Muscle of arm (tissue), 12 donors: Measurements from ENCODE around the gene CDH23. TPM values are rescaled to one million over a fixed set of nuclear protein-coding genes. Genes with fewer than 3 reads are reported as not detected.

ENCODE experiments used
- DNase-seq: peaks from one replicate; pipeline ENCODE4 v3.0.0-alpha.2; 2013
- polyA plus RNA-seq, 12 donors: library from polyadenylated mRNA; unstranded; fragments of 120-200 nt; gene quantifications; one replicate each; pipeline ENCODE4 v1.2.1, GENCODE V29; 2013; ENCODE audit not compliant: insufficient read length in 12 of 12

Gene CDH23
- polyA plus RNA-seq, 12 donors: 2.9 to 7.4 (median 4.3) TPM; not detected in 1

DNA sequence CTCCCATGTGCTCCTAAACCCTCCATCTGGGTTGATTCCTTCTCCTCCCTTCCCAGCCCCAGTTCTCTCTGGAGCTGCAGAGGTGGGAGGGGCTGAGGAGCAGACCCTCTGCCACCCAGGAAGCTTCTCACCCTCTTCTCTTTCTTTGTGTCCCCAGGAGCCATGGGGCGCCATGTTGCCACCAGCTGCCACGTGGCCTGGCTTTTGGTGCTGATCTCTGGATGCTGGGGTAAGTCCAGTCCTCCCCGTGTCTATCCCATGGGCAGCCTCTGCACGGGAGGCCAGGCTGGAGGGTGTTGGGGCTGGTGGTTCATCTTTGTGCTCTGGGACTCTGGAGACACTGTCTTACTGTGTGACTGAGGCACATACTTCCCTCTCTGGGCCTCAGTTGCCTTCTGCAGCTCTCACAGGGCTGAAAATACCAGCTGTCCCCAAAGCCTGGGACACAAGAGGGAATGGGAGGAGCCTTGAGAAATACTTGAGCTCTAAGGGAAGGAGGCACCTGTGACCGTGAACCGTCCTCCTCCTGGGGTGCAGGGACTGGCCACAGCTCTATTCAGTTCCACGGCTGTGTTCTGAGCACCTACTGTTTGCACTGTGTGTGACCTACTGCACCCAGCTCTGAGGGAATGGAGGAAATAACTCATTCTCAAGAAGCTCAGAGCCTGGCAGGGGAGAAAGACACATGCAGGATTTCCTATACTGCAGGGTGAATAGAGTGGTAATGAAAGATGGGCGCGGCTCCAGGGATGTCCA is 43.1 kb downstream of the CDH23 start:
- DNase-seq: no peak

DNA sequence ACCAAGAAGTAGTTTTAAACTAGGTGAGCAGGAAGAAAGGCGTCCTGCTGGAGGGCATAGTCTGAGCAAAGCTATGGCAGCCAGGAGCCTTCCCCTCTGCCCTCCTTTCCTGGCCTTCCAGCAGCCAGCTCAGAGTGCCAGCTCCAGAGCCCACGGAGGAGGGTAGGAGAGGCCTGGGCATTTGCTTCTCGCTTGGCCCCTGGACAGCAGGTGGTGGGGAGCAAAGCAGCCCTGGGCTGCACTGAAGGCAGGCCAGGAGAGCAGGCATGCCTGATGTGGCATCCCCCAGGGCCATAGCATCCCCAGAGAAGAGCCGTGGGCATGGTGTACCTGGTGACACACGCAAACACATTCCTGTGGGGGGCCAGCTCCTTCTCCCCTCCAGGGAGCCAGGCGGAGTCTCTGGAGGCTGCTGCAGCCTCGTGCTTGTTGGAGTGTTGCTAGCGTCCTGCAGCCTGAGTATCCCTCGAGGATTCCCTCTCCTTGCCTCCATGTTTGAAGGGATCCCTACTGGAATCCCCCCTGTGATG is 43.9 kb downstream of the CDH23 start:
- no peak for DNase-seq

DNA sequence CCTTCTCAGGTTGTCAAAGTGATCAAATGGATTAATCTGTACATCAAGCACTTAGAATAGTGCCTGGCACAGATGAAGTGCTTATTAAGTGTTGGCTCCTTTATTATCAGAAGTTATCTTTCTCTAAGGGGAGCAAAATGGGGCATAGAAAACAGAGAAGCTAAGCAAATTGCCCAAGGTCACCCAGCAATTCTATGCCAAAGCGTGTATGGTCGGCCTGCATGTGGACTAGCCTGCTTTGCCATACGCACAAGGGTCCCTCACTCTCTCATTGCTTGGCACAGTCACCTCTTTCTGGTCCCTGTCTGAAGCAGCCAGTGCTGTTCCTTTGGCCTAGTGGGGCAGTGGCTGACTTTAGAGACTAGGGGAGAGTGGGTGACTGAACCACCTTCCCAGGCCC is 45.3 kb downstream of the CDH23 start:
- no peak for DNase-seq

DNA sequence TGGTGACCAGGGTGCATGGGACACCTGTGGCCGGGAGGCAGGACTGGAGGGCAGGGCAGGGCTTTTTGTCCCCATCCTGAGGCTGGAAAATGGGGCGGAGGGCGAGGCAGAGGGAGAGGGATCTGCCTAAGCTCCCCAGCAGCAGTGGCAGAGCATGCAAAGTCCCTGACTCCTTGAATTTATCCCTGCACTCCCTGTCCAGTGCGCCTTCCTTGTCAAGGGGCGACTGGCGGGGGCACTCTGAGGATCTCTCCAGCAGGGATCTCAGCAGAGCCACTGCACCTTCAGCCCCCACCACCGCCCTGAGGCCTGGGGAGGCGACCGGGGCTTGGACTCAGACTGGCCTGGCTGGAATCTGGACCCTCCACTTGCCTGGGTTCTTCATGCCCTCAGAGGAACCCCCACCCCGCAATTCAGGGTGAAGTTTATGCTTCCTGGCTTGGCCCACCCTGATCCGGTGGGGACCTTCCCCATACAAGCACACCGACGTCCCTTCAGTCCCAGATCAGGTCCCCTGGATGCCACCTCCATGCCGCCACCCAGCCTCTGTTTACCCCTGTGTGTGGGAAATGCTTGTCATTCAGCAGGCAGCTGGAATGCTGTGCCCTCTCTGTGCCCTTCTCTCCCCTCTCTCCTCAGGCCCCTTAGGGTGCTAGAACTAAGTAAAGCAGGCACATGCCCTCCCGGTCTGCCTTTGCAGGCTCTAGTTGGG is 46.3 kb downstream of the CDH23 start:
- DNase-seq: no peak

DNA sequence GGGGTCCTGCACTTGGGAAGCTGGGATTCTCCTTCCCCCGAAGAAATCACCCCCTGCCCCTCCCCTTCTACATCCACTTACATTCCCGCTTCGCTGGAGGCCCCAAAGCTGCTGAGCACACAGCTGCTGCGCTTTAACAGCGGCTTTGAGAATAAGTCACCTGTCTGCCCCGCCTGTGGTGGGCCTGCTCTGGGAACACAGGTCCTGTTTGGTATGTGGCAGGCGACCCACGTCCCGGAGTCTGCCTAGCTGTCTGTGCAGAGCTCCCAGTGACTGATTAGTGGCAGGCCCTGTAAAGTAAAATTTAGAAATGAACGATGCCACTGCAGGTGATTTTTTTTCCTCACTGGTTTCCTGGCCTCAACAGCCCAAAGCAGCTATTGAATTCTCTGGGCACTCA is 47.0 kb downstream of the CDH23 start:
- no peak for DNase-seq

DNA sequence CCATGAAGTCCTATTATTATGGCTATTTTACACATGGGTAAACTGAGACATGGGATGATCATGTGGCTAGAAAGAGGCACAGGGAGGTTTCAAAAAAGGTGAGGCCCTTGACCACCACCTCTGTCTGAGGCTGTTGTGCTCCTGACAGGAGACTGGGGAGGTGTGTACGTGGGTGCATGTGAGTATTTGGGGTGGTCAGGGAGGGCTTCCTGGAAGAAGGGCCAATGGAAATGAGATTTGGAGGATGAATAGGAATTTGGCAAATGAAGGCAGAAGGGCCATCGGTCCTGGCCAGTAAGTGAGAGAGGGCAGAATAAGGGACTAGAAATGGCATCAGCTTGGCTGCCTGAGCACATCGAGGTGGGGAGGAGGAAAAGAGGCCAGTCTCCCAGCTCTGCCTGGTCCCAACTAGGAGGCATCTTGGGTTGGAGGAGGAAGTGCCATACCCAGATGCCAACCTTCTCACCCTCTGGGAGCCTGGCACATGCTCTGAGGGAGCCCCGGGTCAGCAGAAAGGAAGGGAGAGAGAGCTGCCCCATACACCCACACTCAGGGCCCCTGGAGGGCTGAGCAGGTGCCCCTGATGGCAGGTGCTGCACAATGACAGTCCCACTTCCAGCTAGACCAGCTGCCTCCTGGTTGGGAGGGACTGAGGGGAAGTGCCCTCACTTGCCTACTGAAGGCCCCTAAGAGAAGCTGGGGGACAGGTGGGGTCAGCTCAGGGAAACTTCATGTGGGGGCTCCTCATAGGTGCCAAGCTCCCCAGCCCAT is 47.7 kb downstream of the CDH23 start:
- DNase-seq: no peak

DNA sequence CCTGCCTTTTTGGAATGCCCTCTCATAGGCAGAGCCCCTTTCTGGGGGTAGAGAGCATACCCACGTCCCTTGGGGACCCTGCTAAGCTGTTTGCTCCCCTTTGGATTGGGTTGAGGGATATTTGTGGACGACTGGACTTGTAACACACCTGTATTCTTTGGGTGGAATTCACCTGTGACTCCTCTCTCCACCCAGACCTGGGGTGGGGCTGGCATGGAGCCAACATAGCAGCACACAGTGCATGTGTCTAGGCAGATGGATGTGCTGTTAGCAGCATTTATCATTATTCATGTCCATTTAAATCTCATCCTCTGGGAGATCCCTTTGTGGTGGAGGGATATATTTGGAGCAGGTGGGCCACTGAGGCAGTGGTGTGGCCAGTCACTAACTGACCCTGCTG is 51.0 kb downstream of the CDH23 start:
- DNase-seq: no peak

DNA sequence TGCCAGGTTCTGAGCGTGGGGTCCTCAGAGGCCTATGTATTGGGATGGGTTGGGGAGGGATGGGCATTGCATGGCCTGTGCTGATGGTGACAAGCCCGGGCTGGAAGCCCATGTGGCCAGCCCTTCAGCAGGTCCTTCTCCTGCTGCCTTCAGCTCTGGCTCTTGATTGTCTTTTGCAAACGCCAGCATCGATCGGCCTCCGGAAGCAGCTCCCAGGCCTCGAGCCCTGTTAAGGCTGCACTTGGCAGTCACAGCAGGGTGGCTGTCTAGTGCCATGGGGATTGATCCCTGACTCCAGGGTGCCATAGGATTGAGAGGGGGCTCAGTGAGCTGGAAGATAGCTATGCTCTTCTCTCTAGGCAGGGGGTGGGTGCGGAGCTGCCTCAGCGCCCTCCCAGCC is 51.4 kb downstream of the CDH23 start:
- DNase-seq: no peak

DNA sequence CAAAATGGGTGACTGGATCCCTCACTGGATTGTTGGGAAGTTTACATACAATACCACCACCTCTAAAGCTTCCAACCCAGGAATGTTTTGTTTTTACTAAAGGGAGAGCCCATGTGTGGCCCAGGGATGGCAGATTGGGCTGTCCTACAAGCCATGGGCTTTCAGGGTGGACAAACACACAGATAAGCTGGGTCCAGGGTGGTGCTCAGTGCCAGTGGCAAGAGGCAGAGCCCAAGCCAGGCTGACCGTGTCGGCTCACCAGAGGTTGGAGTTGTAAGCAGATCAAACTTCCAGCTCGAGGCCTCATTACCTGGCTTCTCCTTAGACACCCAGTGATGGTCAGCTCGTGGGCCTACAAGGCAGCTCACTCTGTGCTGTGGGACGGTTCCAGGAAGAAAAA is 52.3 kb downstream of the CDH23 start:
- DNase-seq: no peak

DNA sequence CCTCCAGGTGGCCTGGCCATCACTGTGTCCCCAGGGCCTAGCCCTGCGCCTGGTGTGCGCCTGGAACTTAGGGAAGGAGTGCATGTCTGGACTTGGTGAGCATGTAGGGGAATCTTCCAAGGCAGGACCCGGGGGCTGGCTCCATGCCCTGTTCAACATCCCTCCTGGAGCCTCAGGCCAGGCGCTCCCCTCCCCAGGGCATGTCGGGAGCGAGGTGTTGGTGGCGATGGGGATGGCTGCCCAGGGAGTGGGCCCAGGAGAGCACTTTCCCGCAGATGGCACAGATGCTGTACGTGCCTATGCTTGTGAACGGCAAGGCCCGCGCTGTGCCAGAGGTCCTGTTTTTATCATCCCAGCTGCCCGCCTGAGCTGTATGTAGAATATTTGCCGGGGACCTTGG is 55.0 kb downstream of the CDH23 start:
- DNase-seq: no peak

DNA sequence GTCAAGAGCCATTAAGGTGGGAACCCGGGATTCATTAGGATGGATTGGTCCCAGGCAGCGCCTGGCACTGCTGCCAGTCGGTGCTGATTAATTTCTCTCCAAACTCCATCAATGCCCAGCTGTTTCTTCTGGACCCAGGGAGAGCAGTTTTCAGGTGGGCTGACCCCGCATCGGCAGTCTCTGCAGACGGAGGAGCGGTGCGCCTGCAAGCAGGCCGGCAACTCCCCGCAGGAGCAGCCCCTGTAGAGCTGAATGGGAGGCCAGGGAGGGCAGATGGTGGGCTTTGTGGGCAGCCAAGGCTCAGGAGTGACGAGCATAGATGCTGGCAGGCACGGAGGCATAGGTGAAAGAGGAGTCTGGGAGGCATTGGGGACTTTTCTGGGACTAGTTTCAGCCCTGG is 56.5 kb downstream of the CDH23 start:
- DNase-seq: no peak

DNA sequence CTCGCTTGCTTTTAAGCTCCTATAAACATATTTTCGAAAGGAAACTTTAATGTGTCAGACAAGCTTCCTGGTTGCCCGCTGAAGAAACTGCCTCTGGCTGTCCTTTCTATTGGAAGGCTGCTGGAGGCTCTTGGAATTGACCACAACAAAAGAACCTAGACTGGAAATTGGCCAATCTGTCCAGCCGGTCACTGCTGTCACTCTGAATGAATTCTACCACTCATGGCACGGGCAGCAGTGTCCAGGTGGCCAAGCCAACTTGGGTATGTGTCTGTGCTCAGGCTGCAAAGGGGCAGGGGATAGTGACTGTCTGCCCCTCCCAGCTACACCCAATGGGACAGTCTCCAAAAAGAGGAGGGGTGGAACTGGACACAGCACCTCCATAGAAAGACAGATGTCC is 57.6 kb downstream of the CDH23 start:
- no peak for DNase-seq

DNA sequence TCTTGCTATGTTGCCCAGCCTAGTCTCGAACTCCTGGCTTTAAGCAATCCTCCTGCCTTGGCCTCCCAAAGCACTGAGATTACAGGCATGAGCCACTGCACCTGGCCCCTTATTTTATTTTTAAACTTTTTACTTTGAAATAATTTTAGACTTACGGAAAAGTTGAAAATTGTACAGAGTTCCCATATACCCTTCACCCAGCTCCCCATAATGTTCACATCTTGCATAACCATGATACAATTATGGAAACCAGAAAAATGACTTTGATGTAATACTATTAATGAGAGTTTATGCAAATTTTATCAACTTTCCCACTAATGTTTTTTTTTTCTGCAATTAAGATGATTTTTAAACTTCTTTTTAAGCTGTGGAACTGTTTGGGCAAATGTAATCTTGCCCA is 58.3 kb downstream of the CDH23 start:
- DNase-seq: no peak

DNA sequence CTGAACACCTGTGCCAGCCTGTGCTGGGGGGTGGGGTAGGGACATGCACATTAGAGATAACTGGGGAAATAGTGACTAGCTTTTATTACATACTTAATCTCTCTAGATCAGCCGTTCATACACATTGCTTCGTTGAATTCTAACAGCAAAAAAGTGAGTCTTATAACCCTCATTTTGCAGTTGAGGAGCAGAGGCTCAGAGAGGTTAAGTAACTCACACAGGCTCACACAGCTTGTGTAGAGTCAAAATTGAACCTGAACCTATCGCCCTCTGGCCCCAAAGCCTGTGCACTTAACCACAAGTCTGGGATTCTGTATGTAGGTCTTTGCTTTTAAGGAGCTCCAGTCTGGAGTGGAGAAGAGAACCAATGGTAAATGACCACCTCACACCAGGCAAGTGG is 59.9 kb downstream of the CDH23 start:
- DNase-seq: no peak

DNA sequence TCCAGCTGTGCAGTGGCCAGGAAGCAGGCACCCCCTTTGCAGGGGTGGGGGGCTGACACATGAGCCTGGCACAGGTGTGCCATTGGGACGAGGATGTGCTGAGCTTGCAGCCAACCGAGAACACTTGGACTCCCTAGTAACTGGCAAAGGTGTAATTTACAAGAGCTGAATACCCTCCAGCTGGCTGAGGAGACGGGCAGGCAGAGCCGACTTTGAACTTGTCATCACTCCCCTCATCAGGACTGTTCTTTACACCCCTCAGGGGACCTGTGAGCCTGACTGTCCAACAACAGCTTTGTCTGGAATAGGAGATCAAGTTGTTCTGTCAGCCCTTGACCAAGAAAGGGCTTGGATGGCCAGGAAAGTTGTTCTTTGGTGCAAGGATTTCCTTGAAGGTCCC is 61.2 kb downstream of the CDH23 start:
- DNase-seq: no peak

DNA sequence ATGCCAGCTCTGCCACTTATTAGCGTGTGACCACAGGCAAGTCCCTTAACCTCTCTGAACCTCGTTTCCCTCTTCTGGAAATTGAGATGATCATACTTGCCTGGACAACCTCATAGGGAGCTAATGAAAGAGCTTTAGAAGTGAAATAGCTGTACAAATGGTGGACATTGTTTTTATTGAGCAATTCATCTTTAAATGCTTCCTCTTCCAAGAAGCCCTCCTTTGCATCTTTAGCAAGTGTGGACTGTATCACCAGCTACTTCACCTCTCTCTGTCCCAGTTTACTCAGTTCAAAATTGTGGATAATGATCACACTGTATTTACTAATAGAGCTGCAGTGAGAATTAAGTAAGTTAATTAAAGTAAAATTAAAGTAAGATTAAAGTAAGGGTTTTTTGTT is 61.7 kb downstream of the CDH23 start:
- DNase-seq: no peak

DNA sequence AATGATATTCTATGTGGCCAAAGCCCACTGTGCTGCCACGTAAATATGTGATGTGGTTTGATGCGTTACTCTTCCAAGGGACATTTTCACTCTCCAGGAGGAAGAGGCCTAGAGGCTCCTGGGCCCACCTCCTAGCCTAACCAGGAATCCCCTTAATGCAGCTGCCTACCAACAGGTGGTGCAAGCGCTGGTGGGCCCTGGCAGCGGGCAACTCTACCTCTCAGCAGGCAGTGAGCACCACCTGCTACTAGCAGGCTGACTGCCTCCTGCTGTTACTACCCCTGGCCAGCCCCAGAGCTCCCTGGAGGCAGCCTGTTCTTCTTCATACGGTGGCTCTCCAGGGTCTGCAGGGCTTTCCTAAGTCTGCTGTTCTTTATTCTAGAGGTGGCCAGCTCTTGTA is 62.8 kb downstream of the CDH23 start:
- DNase-seq: no peak

DNA sequence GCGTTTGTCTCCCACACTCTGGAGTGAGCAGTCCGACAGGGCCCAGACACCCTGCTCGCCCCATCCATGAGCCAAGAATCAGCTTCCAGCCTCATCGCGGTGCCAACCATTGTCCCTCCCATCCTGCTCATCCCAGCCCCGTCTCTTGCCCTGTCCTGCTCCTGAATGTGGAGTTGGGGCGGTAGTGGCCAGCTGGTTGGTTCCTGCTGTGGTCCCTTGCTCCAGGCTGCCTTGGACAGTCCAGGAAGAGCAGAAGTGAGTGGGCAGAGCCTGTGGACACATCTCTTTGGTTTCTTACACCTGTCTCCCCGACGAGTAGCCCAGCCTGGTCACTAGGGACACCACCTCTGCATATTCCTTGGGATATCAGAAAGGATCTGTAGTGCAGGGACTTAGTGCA is 63.9 kb downstream of the CDH23 start:
- DNase-seq: no peak

DNA sequence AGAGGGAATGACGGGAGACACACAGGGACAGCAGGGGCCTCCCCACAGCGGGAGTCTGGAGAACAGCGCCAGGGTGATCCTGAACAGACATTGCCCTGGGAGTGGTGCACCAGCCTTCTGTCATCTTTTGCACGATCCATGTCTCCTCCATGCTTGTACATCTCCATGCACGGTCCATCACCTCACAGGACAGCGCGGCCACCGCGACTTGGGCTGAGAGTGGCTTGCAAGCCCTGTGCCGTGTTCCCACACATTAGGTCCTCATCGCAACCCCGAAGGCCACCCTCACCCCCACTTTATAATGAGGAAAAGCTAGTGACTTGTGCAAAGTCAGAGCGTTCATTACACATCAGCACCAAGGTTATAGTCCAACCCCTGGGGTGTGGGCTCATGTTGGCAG is 64.7 kb downstream of the CDH23 start:
- DNase-seq: no peak

DNA sequence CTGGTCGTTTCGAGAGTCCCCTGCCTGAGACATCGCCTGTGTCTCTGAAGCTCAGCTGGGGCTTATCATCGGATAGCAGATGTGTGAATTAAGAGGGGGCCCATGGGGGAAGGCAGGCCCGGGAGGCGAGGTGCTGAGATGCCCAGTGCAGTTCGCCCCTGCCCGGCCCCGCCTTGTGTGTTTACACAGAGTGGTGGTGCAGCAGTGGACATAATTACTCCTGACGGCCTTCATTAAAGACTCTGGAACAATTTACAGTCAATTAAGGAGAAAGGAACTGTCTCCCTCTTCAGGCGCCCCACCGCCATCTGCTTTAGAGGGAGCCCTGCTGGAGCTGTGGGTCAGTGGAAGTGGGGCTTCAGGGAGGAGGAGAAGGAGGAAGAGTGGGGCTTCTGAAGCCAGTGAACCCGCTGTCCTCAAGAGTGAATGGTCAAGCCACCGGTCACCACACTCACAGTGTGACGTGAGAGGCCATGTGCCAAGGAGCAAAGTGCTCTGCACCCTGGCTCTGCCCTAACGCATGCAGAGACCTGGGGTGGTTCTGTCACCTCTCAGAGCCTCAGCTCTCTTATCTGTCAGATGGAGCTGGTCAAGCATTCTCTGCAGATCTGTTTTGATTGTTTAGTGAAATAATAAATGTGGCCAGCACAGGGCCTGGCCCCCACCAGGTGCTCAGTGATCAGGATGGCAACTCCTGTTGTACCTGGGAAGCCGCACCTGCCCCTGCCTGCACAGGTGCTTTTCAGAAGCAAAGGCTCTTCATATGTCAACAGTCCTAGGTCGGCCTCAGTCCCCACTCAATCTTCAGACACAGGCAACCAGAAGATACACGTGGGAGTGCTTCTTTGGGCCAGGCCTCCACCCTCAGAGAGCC is 65.6 kb downstream of the CDH23 start:
- no peak for DNase-seq

DNA sequence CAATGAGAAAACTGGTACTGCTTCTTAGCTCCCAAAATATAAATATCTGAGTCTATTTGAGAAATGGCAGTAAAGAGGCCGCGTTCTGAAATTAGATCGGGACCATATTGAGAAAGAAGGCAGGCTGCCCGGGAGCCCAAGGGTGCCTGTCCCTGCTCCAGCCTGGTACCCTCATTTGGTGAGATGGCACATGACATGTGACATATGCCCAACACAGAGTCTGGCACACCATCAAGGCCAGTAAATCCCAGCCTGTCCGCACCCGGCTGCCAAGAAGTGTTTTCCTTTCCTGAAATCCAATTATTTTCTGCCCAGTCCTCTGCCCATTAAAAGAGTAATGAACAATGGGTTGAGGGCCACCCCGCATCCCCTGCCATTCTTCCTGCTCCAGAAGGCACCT is 66.4 kb downstream of the CDH23 start:
- no peak for DNase-seq
